ENCODE measurements around the gene C22orf23.
A peak's percentile ranks its signal among the peaks of the same experiment; 100 is the strongest.

Gene C22orf23

GRCh38 chr22:37920126-37920525 lies 33.3 kb downstream of the C22orf23 start:
- H3K9ac ChIP-seq (ENCODE audit: low read length): peak overlapping the region; percentile 22; the same call in 1 of the 2 replicates
- peak overlapping the region; percentile 10; the same call in 1 of the 2 replicates for H3K4me3 ChIP-seq (ENCODE audit: low read length)
- H3K27ac ChIP-seq (ENCODE audit: low read length): peak overlapping the region; percentile 33; the same call in 1 of the 2 replicates
- no peaks in the 10 kb centered on the region for H3K9me3 ChIP-seq (ENCODE audit: insufficient read depth, low read length)
- TF ChIP-seq EZH2phosphoT487 (IDR thresholded peaks at IDR 0.05; ENCODE audit: low read depth): no peak
- TF ChIP-seq, protein P1, sequence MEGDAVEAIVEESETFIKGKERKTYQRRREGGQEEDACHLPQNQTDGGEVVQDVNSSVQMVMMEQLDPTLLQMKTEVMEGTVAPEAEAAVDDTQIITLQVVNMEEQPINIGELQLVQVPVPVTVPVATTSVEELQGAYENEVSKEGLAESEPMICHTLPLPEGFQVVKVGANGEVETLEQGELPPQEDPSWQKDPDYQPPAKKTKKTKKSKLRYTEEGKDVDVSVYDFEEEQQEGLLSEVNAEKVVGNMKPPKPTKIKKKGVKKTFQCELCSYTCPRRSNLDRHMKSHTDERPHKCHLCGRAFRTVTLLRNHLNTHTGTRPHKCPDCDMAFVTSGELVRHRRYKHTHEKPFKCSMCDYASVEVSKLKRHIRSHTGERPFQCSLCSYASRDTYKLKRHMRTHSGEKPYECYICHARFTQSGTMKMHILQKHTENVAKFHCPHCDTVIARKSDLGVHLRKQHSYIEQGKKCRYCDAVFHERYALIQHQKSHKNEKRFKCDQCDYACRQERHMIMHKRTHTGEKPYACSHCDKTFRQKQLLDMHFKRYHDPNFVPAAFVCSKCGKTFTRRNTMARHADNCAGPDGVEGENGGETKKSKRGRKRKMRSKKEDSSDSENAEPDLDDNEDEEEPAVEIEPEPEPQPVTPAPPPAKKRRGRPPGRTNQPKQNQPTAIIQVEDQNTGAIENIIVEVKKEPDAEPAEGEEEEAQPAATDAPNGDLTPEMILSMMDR (IDR thresholded peaks at IDR 0.05; ENCODE audit: low read depth, low read length): no peak
- H2AFZ ChIP-seq (ENCODE audit: low read depth, low read length): no peak overlapping the region
- H3K4me1 ChIP-seq (ENCODE audit: low read length): peaks cover 31% of the 10 kb centered on the region
- H4K20me1 ChIP-seq (ENCODE audit: insufficient read depth, low read length): no peaks in the 10 kb centered on the region
- no peaks in the 10 kb centered on the region for H3K27me3 ChIP-seq (ENCODE audit: low read depth, low read length)
- no peaks in the 10 kb centered on the region for H3K79me2 ChIP-seq (ENCODE audit: low read length)
- H3K4me2 ChIP-seq (ENCODE audit: low read length): peak overlapping the region; percentile 52
- peaks cover 11% of the 10 kb centered on the region for H3K36me3 ChIP-seq (replicated peaks; ENCODE audit: low read depth, low read length)

DNA sequence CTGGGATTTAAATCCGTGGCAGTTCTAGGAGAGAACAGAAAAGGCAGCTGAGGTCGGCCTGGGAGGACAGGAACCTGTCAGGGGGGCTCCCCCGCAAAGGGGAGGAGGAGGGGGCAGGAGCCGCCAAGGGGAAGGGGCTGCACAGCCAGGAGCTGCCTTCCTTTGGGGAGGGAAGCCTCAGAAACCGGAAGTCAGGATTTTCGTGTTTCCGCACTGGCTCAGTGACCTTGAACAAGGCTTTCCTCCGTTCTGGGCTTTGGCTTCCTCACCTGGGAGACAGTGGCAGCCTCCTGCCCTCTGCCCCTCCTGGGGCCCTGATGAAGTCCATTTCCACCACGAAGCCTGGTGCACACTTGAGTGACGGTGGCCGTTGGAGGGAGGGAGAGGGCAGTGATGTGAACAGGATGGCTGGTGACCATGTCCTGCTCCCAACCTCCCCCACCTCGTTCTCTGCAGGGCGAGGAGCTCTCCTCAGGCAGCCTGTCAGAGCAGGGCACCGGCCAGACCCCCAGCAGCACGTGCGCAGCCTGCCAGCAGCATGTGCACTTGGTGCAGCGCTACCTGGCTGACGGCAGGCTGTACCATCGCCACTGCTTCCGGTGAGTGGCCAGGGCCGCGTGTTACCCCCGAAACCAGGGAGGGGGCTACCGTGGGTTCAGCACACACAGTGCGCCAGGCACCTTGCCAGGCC lies 34.7 kb downstream of the C22orf23 start:
- H3K27ac ChIP-seq (ENCODE audit: low read length): peak overlapping the region; percentile 85
- no peaks in the 10 kb centered on the region for H4K20me1 ChIP-seq (ENCODE audit: insufficient read depth, low read length)
- H3K9me3 ChIP-seq (ENCODE audit: insufficient read depth, low read length): no peaks in the 10 kb centered on the region
- H3K4me1 ChIP-seq (ENCODE audit: low read length): peaks cover 31% of the 10 kb centered on the region
- peak overlapping the region; percentile 80 for H3K4me2 ChIP-seq (ENCODE audit: low read length)
- TF ChIP-seq, protein P1 (IDR thresholded peaks at IDR 0.05; ENCODE audit: low read depth, low read length): no peak
- TF ChIP-seq EZH2phosphoT487 (IDR thresholded peaks at IDR 0.05; ENCODE audit: low read depth): no peak
- peaks cover 11% of the 10 kb centered on the region for H3K36me3 ChIP-seq (replicated peaks; ENCODE audit: low read depth, low read length)
- H2AFZ ChIP-seq (ENCODE audit: low read depth, low read length): peak overlapping the region; percentile 12; the same call in 1 of the 2 replicates
- no peaks in the 10 kb centered on the region for H3K79me2 ChIP-seq (ENCODE audit: low read length)
- H3K4me3 ChIP-seq (ENCODE audit: low read length): peak overlapping the region; percentile 55
- H3K9ac ChIP-seq (ENCODE audit: low read length): peak overlapping the region; percentile 48; the same call in 1 of the 2 replicates
- H3K27me3 ChIP-seq (ENCODE audit: low read depth, low read length): no peaks in the 10 kb centered on the region

DNA sequence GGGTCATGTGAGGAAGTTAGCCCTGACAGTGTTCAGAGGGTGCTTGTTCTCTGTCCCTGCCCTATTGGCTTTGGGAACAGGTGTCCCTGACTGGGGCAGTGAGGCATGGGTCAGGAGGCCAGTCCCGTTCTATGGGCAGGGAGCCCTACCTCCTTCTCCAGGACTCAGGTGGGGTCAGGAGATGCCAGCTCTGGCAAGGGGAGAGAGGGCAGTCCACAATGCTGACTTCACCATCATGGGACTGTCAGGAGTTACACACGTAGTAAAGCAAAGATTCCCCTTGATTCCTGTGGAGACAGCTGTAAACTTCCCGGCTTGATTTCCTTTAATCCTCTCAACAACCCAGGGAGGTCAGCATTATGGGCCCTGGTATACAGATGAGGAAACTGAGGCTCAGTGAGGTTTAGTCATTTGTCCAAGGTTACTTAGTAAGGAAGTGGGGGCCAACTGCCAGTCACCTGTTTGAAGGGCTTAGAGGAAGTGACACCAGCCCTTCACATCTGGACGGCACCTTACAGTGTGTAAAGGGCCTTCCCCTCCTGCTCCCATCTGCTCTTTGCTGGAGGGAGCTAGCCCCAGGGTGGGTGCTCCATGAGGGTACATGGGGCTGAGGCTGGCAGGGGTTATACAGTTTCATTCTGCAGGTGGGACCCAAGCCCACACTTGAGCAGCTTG lies 35.4 kb downstream of the C22orf23 start:
- H3K4me3 ChIP-seq (ENCODE audit: low read length): peak overlapping the region; percentile 55

More for the DNA sequence above, 35.4 kb downstream of the C22orf23 start:
- Histone ChIP-seq H3K4me1 (ENCODE audit: low read length) (peaks cover 31% of the 10 kb centered on the region), H3K27ac (ENCODE audit: low read length) (peak overlapping the region; percentile 85), H4K20me1 (ENCODE audit: insufficient read depth, low read length) (no peaks in the 10 kb centered on the region), H3K27me3 (ENCODE audit: low read depth, low read length) (no peaks in the 10 kb centered on the region), H3K79me2 (ENCODE audit: low read length) (no peaks in the 10 kb centered on the region), H3K4me2 (ENCODE audit: low read length) (peak overlapping the region; percentile 80), H3K36me3 (replicated peaks; ENCODE audit: low read depth, low read length) (peaks cover 11% of the 10 kb centered on the region), H3K9ac (ENCODE audit: low read length) (peak overlapping the region; percentile 48; the same call in 1 of the 2 replicates), H3K9me3 (ENCODE audit: insufficient read depth, low read length) (no peaks in the 10 kb centered on the region), H2AFZ (ENCODE audit: low read depth, low read length) (0 out of 2 replicates have a peak overlapping the region, but pooled peaks have one; percentile 12)
- TF ChIP-seq, protein P1 (IDR thresholded peaks at IDR 0.05; ENCODE audit: low read depth, low read length): no peak
- no peak for TF ChIP-seq EZH2phosphoT487 (IDR thresholded peaks at IDR 0.05; ENCODE audit: low read depth)
